ENCODE data around the gene SFXN2.
"Not testable (repeated sequence)": the region's sequence is repeated elsewhere in the genome, so short reads cannot be mapped to it uniquely, and the experiment has no call there.

SFXN2 gene

GRCh38 chr10:102758240-102758932 is 44.0 kb downstream of the SFXN2 start:
- no peak for DNase-seq

GRCh38 chr10:102758933-102759262 is 44.5 kb downstream of the SFXN2 start:
- not testable (repeated sequence) for DNase-seq

- DNase-seq: no peak
Measured at GRCh38 chr10:102759497-102760210, 45.2 kb downstream of the SFXN2 start.

GRCh38 chr10:102761981-102762380 is 47.5 kb downstream of the SFXN2 start:
- DNase-seq: no peak

- no peak for DNase-seq
Measured at GRCh38 chr10:102762401-102763015, 48.1 kb downstream of the SFXN2 start.

- DNase-seq: no peak
Measured at GRCh38 chr10:102763037-102763607, 48.7 kb downstream of the SFXN2 start.

- DNase-seq: no peak
Measured at GRCh38 chr10:102764470-102765161, 50.2 kb downstream of the SFXN2 start.

GRCh38 chr10:102765336-102765735 is 50.9 kb downstream of the SFXN2 start:
- no peak for DNase-seq

GRCh38 chr10:102767428-102768160 is 53.2 kb downstream of the SFXN2 start:
- no peak for DNase-seq

- no peak for DNase-seq
Measured at GRCh38 chr10:102769375-102770107, 55.1 kb downstream of the SFXN2 start.

- DNase-seq: no peak
Measured at GRCh38 chr10:102770108-102770482, 55.7 kb downstream of the SFXN2 start.

- DNase-seq: no peak
Measured at GRCh38 chr10:102770792-102771191, 56.4 kb downstream of the SFXN2 start.

GRCh38 chr10:102773320-102773719 is 58.9 kb downstream of the SFXN2 start:
- no peak for DNase-seq

GRCh38 chr10:102773986-102774385 is 59.5 kb downstream of the SFXN2 start:
- DNase-seq: no peak

- no peak for DNase-seq
Measured at GRCh38 chr10:102775201-102775934, 60.9 kb downstream of the SFXN2 start.

- peak in 1 of 4 experiments; percentile 23 for DNase-seq
Measured at GRCh38 chr10:102775935-102776669, 61.7 kb downstream of the SFXN2 start.

- no peak for DNase-seq
Measured at GRCh38 chr10:102776779-102777456, 62.5 kb downstream of the SFXN2 start.

- no peak for DNase-seq
Measured at GRCh38 chr10:102777711-102778453, 63.4 kb downstream of the SFXN2 start.

GRCh38 chr10:102778781-102779180 is 64.3 kb downstream of the SFXN2 start:
- no peak for DNase-seq
